Mesodermal cell (in vitro differentiated cells): ENCODE data around the gene INPP4B.

Experiments used
- H3K27ac ChIP-seq: 2 replicates; pipeline ENCODE4 v1.7.0; 2013; ENCODE audit warnings: mild to moderate bottlenecking, low read depth, low read length, moderate library complexity; ENCODE audit not compliant: severe bottlenecking
- H3K36me3 ChIP-seq: 2 replicates; pipeline ENCODE4 v1.7.1; 2013; ENCODE audit warnings: mild to moderate bottlenecking, low read length, moderate library complexity; ENCODE audit not compliant: control insufficient read depth, insufficient read depth
- H3K4me1 ChIP-seq: one replicate; pipeline ENCODE4 v1.7.1; 2013; ENCODE audit warnings: mild to moderate bottlenecking, low read length; ENCODE audit not compliant: insufficient read depth, control insufficient read depth, poor library complexity, severe bottlenecking
- H3K4me3 ChIP-seq: 2 replicates; pipeline ENCODE4 v1.7.0; 2013; ENCODE audit warnings: low read length, control low read depth, mild to moderate bottlenecking; ENCODE audit not compliant: insufficient read depth, poor library complexity, severe bottlenecking; ENCODE audit errors: extremely low read depth
- H3K9me3 ChIP-seq: 2 replicates; pipeline ENCODE4 v1.7.1; 2013; ENCODE audit warnings: mild to moderate bottlenecking, low read length, moderate library complexity; ENCODE audit not compliant: control insufficient read depth
- WGBS, 2 experiments: methylation state at CpG; one replicate each; pipeline ENCODE4 v1.1.5; 2013; ENCODE audit warnings: missing lambda C conversion rate in 2 of 2; ENCODE audit not compliant: insufficient coverage in 2 of 2; 5-methylcytosine and 5-hydroxymethylcytosine counted together

INPP4B gene

DNA sequence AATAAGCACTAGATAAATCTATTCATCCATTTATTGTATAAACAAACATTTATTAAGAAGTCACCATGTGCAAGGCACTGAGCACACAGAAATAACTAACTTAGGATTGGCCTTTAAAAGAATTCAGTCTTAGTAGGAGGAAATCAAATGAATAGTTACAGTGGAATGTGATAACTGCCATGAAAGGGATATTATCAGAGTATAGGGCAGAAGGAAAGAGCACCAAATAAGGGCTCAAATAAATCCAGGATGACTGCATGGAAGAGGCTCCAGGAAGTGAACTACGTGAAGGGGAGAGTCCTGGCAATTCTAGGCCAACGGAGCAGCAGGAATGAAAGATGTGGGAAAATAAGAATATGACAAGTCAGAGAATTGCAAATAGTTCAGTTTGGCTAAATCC, 406.0 kb downstream of the INPP4B start:
- WGBS, 2 experiments, result 87 to 100% methylated on average over 2 of the region's 2 CpGs
- Histone ChIP-seq H3K27ac (no peak overlapping the region), H3K4me3 (no peak overlapping the region), H3K4me1 (peaks cover 4% of the 10 kb centered on the region), H3K36me3 (no peaks in the 10 kb centered on the region), H3K9me3 (peaks cover 13% of the 10 kb centered on the region)

DNA sequence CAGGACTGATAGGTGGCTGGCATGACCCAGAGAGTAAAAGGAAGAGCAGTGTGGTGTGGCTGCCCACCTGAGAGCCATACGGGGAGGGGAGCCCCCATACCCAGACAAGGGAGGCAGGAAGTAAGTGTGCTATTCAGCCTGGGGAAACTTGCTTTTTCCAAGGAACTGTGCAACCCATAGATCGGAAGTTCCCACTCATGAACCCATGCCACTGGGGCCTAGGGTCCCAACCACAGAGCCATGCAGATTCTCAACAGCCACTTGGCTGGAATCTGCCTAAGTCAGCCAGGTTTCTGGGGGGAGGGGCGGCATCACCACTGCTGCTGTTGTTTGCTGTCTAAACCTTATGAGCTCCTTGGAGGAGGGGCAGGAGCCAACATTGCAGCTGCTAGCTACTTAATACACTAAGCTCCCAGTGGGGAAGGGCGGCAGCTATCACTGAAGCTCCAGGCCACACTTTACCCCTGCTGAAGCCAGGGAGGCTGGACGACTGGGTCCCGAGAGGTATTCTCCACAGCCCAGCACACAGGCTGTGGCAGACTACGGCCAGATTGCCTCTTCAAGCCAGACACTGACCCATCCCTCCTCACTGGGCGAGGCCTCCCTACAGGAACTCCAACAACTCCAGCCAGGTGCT, 410.4 kb downstream of the INPP4B start:
- Histone ChIP-seq H3K4me3 (no peak overlapping the region), H3K36me3 (no peaks in the 10 kb centered on the region), H3K27ac (no peak overlapping the region), H3K9me3 (peaks cover 13% of the 10 kb centered on the region), H3K4me1 (peaks cover 4% of the 10 kb centered on the region)
- WGBS, 2 experiments, result 71 to 92% methylated on average over 4 to 7 of the region's 8 CpGs

- Histone ChIP-seq H3K4me3 (no peak overlapping the region), H3K36me3 (no peaks in the 10 kb centered on the region), H3K9me3 (peaks cover 13% of the 10 kb centered on the region), H3K27ac (no peak overlapping the region), H3K4me1 (peaks cover 4% of the 10 kb centered on the region)
- WGBS, 2 experiments, result 88 to 100% methylated on average over 1 to 2 of the region's 2 CpGs
Observed at GRCh38 chr4:142434519-142435224, 411.4 kb downstream of the INPP4B start.

DNA sequence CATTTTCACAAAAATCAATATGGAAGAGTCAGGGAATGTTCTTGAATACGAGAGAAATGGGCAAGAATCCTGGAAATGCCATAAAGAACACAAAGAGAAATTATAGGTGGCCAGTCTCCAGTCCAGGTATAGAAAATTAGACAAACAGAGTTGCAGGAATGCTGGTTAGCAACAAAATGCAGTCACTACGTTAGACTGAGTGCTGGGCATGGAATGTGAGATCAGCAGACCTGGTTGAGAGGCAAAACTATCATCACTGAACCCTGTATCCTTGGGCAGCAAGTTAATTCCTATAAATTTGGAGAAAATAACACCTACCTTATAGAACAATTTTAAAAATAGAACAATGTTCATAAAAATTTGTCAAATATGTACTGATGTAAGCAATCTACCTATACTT, 417.4 kb downstream of the INPP4B start:
- H3K9me3 ChIP-seq, result no peaks in the 10 kb centered on the region
- H3K36me3 ChIP-seq, result no peaks in the 10 kb centered on the region
- 93 to 100% methylated on average over 2 of the region's 2 CpGs for WGBS, 2 experiments
- H3K4me1 ChIP-seq, result no peaks in the 10 kb centered on the region
- H3K27ac ChIP-seq, result no peak overlapping the region
- no peak overlapping the region for H3K4me3 ChIP-seq

DNA sequence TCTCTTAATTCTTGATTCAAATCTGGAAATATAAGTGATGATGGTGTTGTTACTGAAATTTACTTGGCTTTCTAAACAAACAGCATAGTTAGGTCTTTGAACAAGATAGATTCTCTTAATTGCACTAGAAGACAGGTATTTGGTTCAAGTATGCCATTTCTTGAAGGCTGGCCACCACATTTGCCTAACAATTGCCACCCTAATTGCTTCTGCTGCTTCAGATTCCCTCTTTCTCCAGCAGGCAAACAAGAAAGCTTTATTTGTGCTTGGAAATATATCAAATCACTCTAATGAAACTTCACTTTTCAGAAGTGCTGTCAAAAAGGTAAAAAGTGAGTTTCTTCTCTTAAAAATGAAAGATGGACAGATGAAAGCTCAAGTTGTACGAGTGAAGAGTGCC, 418.6 kb downstream of the INPP4B start:
- no peaks in the 10 kb centered on the region for H3K36me3 ChIP-seq
- H3K9me3 ChIP-seq, result no peaks in the 10 kb centered on the region
- no peak overlapping the region for H3K4me3 ChIP-seq
- no peak overlapping the region for H3K27ac ChIP-seq
- no peaks in the 10 kb centered on the region for H3K4me1 ChIP-seq
- WGBS, 2 experiments, result no CpG with 5 or more reads among the region's 1 CpG

GRCh38 chr4:142423861-142424260, 422.2 kb downstream of the INPP4B start:
- WGBS, 2 experiments, result no CpG with 5 or more reads among the region's 2 CpGs
- no peaks in the 10 kb centered on the region for H3K36me3 ChIP-seq
- no peaks in the 10 kb centered on the region for H3K9me3 ChIP-seq
- H3K4me3 ChIP-seq, result no peak overlapping the region
- H3K4me1 ChIP-seq, result no peaks in the 10 kb centered on the region
- H3K27ac ChIP-seq, result no peak overlapping the region

- Histone ChIP-seq H3K9me3 (no peaks in the 10 kb centered on the region), H3K4me1 (peaks cover 4% of the 10 kb centered on the region), H3K4me3 (no peak overlapping the region), H3K36me3 (no peaks in the 10 kb centered on the region), H3K27ac (no peak overlapping the region)
- 88% methylated on average over 2 of the region's 3 CpGs; no CpG with 5 or more reads in 1 of the 2 experiments for WGBS, 2 experiments
Observed at GRCh38 chr4:142420311-142421095, 425.6 kb downstream of the INPP4B start.

DNA sequence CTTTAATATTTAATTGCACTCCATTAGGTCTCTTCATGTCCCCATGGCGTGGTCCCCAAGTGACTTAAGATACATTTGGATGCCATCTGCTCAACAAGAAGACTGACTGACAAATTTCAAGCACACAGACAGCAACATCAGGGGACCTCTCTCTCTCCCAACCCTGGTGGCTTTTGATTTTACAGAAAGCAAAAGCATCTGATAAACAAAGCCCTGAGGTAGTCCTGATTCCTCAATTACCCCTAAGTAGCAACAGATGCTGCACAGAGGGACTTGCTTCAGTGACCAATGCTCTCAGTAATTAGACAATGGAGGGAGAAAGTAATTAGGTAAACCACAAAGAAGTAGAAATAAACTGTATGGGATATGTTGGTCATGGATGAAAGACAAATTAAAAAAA, 426.4 kb downstream of the INPP4B start:
- WGBS, 2 experiments, result 63 to 100% methylated on average over 1 of the region's 1 CpG
- Histone ChIP-seq H3K9me3 (no peaks in the 10 kb centered on the region), H3K36me3 (no peaks in the 10 kb centered on the region), H3K4me1 (peaks cover 4% of the 10 kb centered on the region), H3K27ac (no peak overlapping the region), H3K4me3 (no peak overlapping the region)

DNA sequence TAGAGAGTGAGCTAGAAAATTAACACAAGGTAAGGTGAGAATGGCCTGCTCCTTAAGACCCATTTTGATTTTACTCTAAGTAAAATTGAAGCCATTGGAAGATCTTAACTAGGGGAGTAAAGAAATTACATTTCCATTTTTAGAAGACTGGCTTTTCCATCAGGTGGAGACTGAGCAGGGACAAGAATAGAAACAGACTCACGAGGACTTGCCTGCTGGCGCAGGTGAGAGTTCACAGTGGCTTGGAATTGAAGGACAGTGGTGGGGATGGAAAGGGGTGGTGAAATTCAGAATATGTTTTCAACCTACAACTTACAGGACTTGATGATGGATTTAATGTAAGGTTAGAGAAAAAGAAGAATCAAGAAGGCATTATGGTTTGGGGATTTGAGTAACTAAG, 427.4 kb downstream of the INPP4B start:
- Histone ChIP-seq H3K4me3 (no peak overlapping the region), H3K4me1 (peaks cover 4% of the 10 kb centered on the region), H3K36me3 (no peaks in the 10 kb centered on the region), H3K9me3 (no peaks in the 10 kb centered on the region), H3K27ac (no peak overlapping the region)
- 100% methylated on average over 2 of the region's 2 CpGs; no CpG with 5 or more reads in 1 of the 2 experiments for WGBS, 2 experiments

- no peaks in the 10 kb centered on the region for H3K9me3 ChIP-seq
- 80% methylated on average over 4 of the region's 5 CpGs; no CpG with 5 or more reads in 1 of the 2 experiments for WGBS, 2 experiments
- H3K4me1 ChIP-seq, result peaks cover 4% of the 10 kb centered on the region
- H3K27ac ChIP-seq, result peak overlapping the region; percentile 48
- H3K36me3 ChIP-seq, result no peaks in the 10 kb centered on the region
- H3K4me3 ChIP-seq, result no peak overlapping the region
Observed at GRCh38 chr4:142416711-142417275, 429.3 kb downstream of the INPP4B start.
